Liver (tissue), 9 donors: ENCODE data around the gene DSPP. TPM values are rescaled to one million over a fixed set of nuclear protein-coding genes. Genes with fewer than 3 reads are reported as not detected.

ENCODE experiments used
- DNase-seq: peaks from one replicate; pipeline ENCODE4 v3.0.0-alpha.2; 2017; ENCODE audit warnings: low spot score
- H3K27ac ChIP-seq, 2 donors: one replicate each; pipeline ENCODE4 v1.7.0; 2013; ENCODE audit warnings: inconsistent platforms in 2 of 2, low read length in 2 of 2, control low read depth in 1 of 2, low read depth in 1 of 2, mild to moderate bottlenecking in 1 of 2
- H3K27me3 ChIP-seq, 4 donors: one replicate each; pipeline versions ENCODE4 v1.6.1 to v1.7.0; 2013; ENCODE audit warnings: low read length in 3 of 4, inconsistent platforms in 1 of 4, mild to moderate bottlenecking in 1 of 4, moderate library complexity in 1 of 4; ENCODE audit not compliant: control insufficient read depth in 4 of 4, insufficient read depth in 4 of 4
- H3K36me3 ChIP-seq, 4 donors: one replicate each; pipeline versions ENCODE4 v1.6.1 to v1.7.0; 2013; ENCODE audit warnings: low read length in 3 of 4, mild to moderate bottlenecking in 3 of 4, low read depth in 1 of 4, moderate library complexity in 1 of 4; ENCODE audit not compliant: control insufficient read depth in 4 of 4, insufficient read depth in 3 of 4
- H3K4me1 ChIP-seq, 4 donors: one replicate each; pipeline versions ENCODE4 v1.6.1 to v1.7.0; 2013; ENCODE audit warnings: low read length in 3 of 4, mild to moderate bottlenecking in 3 of 4, moderate library complexity in 1 of 4; ENCODE audit not compliant: control insufficient read depth in 4 of 4, insufficient read depth in 4 of 4
- H3K4me3 ChIP-seq, 3 donors: one replicate each; pipeline versions ENCODE4 v1.6.1 to v1.7.0; 2013; ENCODE audit warnings: low read length in 3 of 3, control low read depth in 1 of 3, low read depth in 1 of 3, mild to moderate bottlenecking in 1 of 3
- H3K9ac ChIP-seq, 2 donors: one replicate each; pipeline ENCODE4 v1.7.0; 2013; ENCODE audit warnings: low read length in 2 of 2, mild to moderate bottlenecking in 2 of 2, moderate library complexity in 2 of 2, control low read depth in 1 of 2, low read depth in 1 of 2
- H3K9me3 ChIP-seq, 4 donors: one replicate each; pipeline versions ENCODE4 v1.6.1 to v1.7.0; 2013; ENCODE audit warnings: low read length in 3 of 4; ENCODE audit not compliant: control insufficient read depth in 4 of 4
- EGR1 ChIP-seq, 2 donors: IDR thresholded peaks; 2 replicates each; pipeline ENCODE4 v1.6.1; 2016 to 2018; ENCODE audit warnings: antibody characterized with exemption in 2 of 2, low read depth in 2 of 2
- FOXA1 ChIP-seq: IDR thresholded peaks from 2 replicates; pipeline ENCODE4 v1.6.1; 2016; ENCODE audit warnings: antibody characterized with exemption
- FOXA2 ChIP-seq: IDR thresholded peaks from 2 replicates; pipeline ENCODE4 v1.6.1; 2016; ENCODE audit warnings: antibody characterized with exemption
- GABPA ChIP-seq, 2 donors: IDR thresholded peaks in 1 of 2; conservative IDR thresholded peaks in 1 of 2; 2 replicates each; pipeline ENCODE4 v1.6.1; 2016; ENCODE audit warnings: antibody characterized with exemption in 2 of 2, mild to moderate bottlenecking in 1 of 2, moderate library complexity in 1 of 2
- HNF4A ChIP-seq, 2 donors: conservative IDR thresholded peaks; 2 replicates each; pipeline ENCODE4 v1.6.1; 2016; ENCODE audit warnings: antibody characterized with exemption in 2 of 2, mild to moderate bottlenecking in 2 of 2
- HNF4G ChIP-seq: IDR thresholded peaks from 2 replicates; pipeline ENCODE4 v1.6.1; 2016; ENCODE audit warnings: antibody characterized with exemption
- JUND ChIP-seq, 2 donors: IDR thresholded peaks; 2 replicates each; pipeline ENCODE4 v1.6.1; 2016; ENCODE audit warnings: antibody characterized with exemption in 2 of 2
- MAX ChIP-seq: IDR thresholded peaks from 2 replicates; pipeline ENCODE4 v1.6.1; 2016; ENCODE audit warnings: antibody characterized with exemption
- NR2F2 ChIP-seq: IDR thresholded peaks from 2 replicates; pipeline ENCODE4 v1.6.1; 2016; ENCODE audit warnings: antibody characterized with exemption
- RAD21 ChIP-seq, 2 donors: IDR thresholded peaks; 2 replicates each; pipeline ENCODE4 v1.6.1; 2016; ENCODE audit warnings: antibody characterized with exemption in 2 of 2, mild to moderate bottlenecking in 2 of 2
- REST ChIP-seq: IDR thresholded peaks from 2 replicates; pipeline ENCODE4 v1.6.1; 2016; ENCODE audit warnings: antibody characterized with exemption, mild to moderate bottlenecking
- RXRA ChIP-seq, 2 donors: IDR thresholded peaks; 2 replicates each; pipeline ENCODE4 v1.6.1; 2017 to 2018; ENCODE audit warnings: antibody characterized with exemption in 2 of 2, mild to moderate bottlenecking in 1 of 2
- SP1 ChIP-seq: IDR thresholded peaks from 2 replicates; pipeline ENCODE4 v1.6.1; 2018; ENCODE audit warnings: antibody characterized with exemption, mild to moderate bottlenecking
- TAF1 ChIP-seq: conservative IDR thresholded peaks from 2 replicates; pipeline ENCODE4 v1.6.1; 2016; ENCODE audit warnings: antibody characterized with exemption, mild to moderate bottlenecking
- YY1 ChIP-seq: IDR thresholded peaks from 2 replicates; pipeline ENCODE4 v1.6.1; 2016; ENCODE audit warnings: antibody characterized with exemption, mild to moderate bottlenecking
- ZBTB33 ChIP-seq: IDR thresholded peaks from 2 replicates; pipeline ENCODE4 v1.6.1; 2016; ENCODE audit warnings: antibody characterized with exemption
- WGBS: extraction: QIAGEN DNeasy Blood & Tissue Kit; methylation state at CpG from one replicate; pipeline ENCODE4 v1.1.7; 2013; 5-methylcytosine and 5-hydroxymethylcytosine counted together
- polyA plus RNA-seq, 2 donors: library from polyadenylated mRNA; stranded (reverse) in 1 of 2; unstranded in 1 of 2; fragments of 200-250 nt in 1 of 2; fragments of >200 nt in 1 of 2; fragmentation: Nextera tagmentation in 1 of 2; extraction: Ambion mirVana in 1 of 2; gene quantifications; one replicate each; pipeline versions ENCODE4 v1.2.1 to v1.2.3, GENCODE V29; 2013 to 2015
- total RNA-seq, 2 donors: library from RNA; depleted of rRNA; stranded (reverse); fragments of >200 nt; gene quantifications; one replicate each; pipeline ENCODE4 v1.2.3, GENCODE V29; 2014
- TF ChIP-seq, protein P1 (sequence below): fragments of 150-350 bp; IDR thresholded peaks from 2 replicates; pipeline ENCODE4 v1.5.1; 2017; ENCODE audit warnings: improper control_type of control experiment, low read depth, low read length; ENCODE audit not compliant: missing input control
- TF ChIP-seq, protein P2 (sequence below): IDR thresholded peaks from 2 replicates; pipeline ENCODE4 v1.6.1; 2016; ENCODE audit warnings: antibody characterized with exemption
- donor health status: healthy.
- donor health status: healthy.
- donor health status: healthy.
- donor health status: healthy.
- donor health status: healthy.

Gene DSPP
- total and polyA plus RNA-seq, 4 donors = under 0.01 TPM; not detected in 3

GRCh38 chr4:87662871-87663270, 54.5 kb downstream of the DSPP start:
- H3K4me1 ChIP-seq = no peaks in the 10 kb centered on the region
- H3K27ac ChIP-seq = no peak overlapping the region
- H3K9ac ChIP-seq = no peak overlapping the region
- TF ChIP-seq MAX (no peak), GABPA (IDR thresholded peaks at IDR 0.05 in 1 of 2, conservative IDR thresholded peaks at IDR 0.05 in 1 of 2) (no peak), REST (no peak), TAF1 (no peak), NR2F2 (no peak), FOXA2 (no peak), YY1 (no peak), HNF4G (no peak), FOXA1 (no peak), JUND (IDR thresholded peaks at IDR 0.05) (no peak), SP1 (no peak), RXRA (IDR thresholded peaks at IDR 0.05) (no peak), ZBTB33 (no peak), EGR1 (IDR thresholded peaks at IDR 0.05; ENCODE audit: low read depth in 2 of 2) (no peak), HNF4A (conservative IDR thresholded peaks at IDR 0.05) (no peak), RAD21 (IDR thresholded peaks at IDR 0.05) (no peak)
- TF ChIP-seq, protein P1, sequence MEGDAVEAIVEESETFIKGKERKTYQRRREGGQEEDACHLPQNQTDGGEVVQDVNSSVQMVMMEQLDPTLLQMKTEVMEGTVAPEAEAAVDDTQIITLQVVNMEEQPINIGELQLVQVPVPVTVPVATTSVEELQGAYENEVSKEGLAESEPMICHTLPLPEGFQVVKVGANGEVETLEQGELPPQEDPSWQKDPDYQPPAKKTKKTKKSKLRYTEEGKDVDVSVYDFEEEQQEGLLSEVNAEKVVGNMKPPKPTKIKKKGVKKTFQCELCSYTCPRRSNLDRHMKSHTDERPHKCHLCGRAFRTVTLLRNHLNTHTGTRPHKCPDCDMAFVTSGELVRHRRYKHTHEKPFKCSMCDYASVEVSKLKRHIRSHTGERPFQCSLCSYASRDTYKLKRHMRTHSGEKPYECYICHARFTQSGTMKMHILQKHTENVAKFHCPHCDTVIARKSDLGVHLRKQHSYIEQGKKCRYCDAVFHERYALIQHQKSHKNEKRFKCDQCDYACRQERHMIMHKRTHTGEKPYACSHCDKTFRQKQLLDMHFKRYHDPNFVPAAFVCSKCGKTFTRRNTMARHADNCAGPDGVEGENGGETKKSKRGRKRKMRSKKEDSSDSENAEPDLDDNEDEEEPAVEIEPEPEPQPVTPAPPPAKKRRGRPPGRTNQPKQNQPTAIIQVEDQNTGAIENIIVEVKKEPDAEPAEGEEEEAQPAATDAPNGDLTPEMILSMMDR = no peak
- TF ChIP-seq, protein P2, sequence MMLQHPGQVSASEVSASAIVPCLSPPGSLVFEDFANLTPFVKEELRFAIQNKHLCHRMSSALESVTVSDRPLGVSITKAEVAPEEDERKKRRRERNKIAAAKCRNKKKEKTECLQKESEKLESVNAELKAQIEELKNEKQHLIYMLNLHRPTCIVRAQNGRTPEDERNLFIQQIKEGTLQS = no peak
- 85% methylated on average over 9 of the region's 9 CpGs for WGBS
- no peaks in the 10 kb centered on the region for H3K9me3 ChIP-seq
- no peak for DNase-seq
- H3K36me3 ChIP-seq = no peaks in the 10 kb centered on the region
- H3K4me3 ChIP-seq = no peak overlapping the region
- peaks cover 0 to 4% (median 0%) of the 10 kb centered on the region in 4 donors for H3K27me3 ChIP-seq

Other genes starting within 250 kb of the DSPP start
- 100 to 1,000 TPM; 109 to 120 TPM for gene HSD17B11, start 217.3 kb upstream of the DSPP start, total RNA-seq
- gene HSD17B11, start 217.3 kb upstream of the DSPP start, polyA plus RNA-seq = 100 to 1,000 TPM in 1 of 2 donors, 10 to 100 TPM in 1; 94.8 to 133 TPM
- 10 to 100 TPM in 1 of 2 donors, 1 to 10 TPM in 1; 9.2 to 21.8 TPM for gene NUDT9, start 186.0 kb upstream of the DSPP start, total RNA-seq
- 10 to 100 TPM; 32.1 to 37.3 TPM for gene NUDT9, start 186.0 kb upstream of the DSPP start, polyA plus RNA-seq
- gene SPARCL1, start 79.2 kb upstream of the DSPP start, total RNA-seq = 10 to 100 TPM in 1 of 2 donors, 1 to 10 TPM in 1; 1.9 to 25.8 TPM
- 10 to 100 TPM; 10.6 to 16.1 TPM for gene SPARCL1, start 79.2 kb upstream of the DSPP start, polyA plus RNA-seq
- gene DMP1, start 41.8 kb downstream of the DSPP start, total RNA-seq = not detected
- gene DMP1, start 41.8 kb downstream of the DSPP start, polyA plus RNA-seq = not detected
- not detected for gene IBSP, start 191.0 kb downstream of the DSPP start, total RNA-seq
- gene IBSP, start 191.0 kb downstream of the DSPP start, polyA plus RNA-seq = not detected
- gene MEPE, start 224.4 kb downstream of the DSPP start, total RNA-seq = not detected
- gene MEPE, start 224.4 kb downstream of the DSPP start, polyA plus RNA-seq = under 1 TPM in 1 of 2 donors, not detected in 1; 0.07 TPM